ENCODE measurements around the gene B4GALT5.

Gene B4GALT5

DNA sequence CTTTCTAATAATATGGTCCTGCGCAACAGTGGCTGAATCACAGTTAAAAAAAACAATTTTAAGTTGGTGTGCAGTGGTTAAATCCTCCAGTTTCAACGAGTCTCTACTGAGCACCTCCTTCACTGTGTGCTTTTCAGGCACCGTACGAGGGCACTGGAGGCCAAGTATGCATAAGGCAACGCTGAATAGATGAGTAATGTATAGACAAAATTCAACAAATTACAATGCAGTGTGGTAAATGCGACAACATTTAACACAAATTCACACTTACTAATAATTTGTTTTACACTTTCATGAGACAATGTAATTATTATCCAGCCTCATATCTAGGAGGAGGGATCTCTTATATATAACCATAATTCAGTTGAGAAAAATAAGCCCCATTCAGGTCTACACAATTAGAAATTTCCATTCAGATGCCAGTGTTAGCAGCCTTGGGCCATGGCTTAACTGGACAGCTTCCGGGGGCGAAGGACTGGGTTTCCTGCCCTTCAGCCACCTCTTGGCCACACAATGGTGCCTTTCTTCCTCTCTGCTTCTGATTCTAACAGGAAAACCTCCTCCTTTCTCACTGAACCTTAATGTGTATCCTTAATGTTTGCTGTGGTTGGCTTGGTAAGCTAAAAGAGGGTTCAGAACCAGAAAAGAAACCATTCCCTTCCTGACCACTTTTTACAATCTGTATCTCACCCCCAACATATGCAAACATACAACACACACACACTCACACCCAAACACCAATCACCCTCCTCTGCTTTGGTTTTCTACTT lies 51.9 kb downstream of the B4GALT5 start:
- H3K27ac ChIP-seq (ENCODE audit: low read depth, low read length): no peak overlapping the region

DNA sequence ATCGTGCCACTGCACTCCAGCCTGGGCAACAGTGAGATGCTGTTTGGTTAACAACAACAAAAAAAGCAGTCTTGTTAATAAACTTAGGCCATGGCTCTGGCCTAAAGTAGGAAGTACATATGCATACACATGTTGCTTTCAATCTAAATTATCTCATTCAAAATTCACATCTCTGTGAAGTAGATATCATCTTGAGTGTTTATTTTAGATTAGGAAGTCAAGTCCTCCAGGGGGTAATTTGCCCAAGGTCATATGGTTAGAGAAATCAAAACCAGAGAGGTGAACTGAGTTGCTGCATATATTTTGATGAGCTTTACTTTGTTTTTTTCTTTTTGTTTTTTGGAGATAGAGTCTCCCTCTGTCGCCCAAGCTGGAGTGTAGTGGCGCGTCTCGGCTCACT lies 52.8 kb downstream of the B4GALT5 start:
- Histone ChIP-seq H3K9ac (ENCODE audit: low read length in 5 of 5) (no peak overlapping the region), H3K4me3 (ENCODE audit: low read depth in 1 of 5, low read length in 5 of 5) (no peak overlapping the region), H3K9me3 (ENCODE audit: control insufficient read depth in 5 of 5, low read length in 5 of 5) (no peaks in the 10 kb centered on the region), H3K36me3 (ENCODE audit: control insufficient read depth in 5 of 5, insufficient read depth in 5 of 5, low read length in 5 of 5) (peaks cover 0 to 5% (median 3%) of the 10 kb centered on the region in 5 donors), H3K27ac (ENCODE audit: low read depth, low read length) (no peak overlapping the region), H3K4me1 (ENCODE audit: control insufficient read depth in 5 of 5, insufficient read depth in 5 of 5, low read length in 5 of 5) (peaks cover 0 to 47% (median 31%) of the 10 kb centered on the region in 5 donors), H3K27me3 (ENCODE audit: control insufficient read depth in 5 of 5, insufficient read depth in 4 of 5, low read length in 5 of 5) (no peaks in the 10 kb centered on the region)

More for the DNA sequence above, 51.9 kb downstream of the B4GALT5 start:
- no peaks in the 10 kb centered on the region for H3K9me3 ChIP-seq (ENCODE audit: control insufficient read depth in 5 of 5, low read length in 5 of 5)
- H3K4me3 ChIP-seq (ENCODE audit: low read depth in 1 of 5, low read length in 5 of 5): no peak overlapping the region
- H3K9ac ChIP-seq (ENCODE audit: low read length in 5 of 5): no peak overlapping the region
- peaks cover 0 to 39% (median 28%) of the 10 kb centered on the region in 5 donors for H3K4me1 ChIP-seq (ENCODE audit: control insufficient read depth in 5 of 5, insufficient read depth in 5 of 5, low read length in 5 of 5)
- no peaks in the 10 kb centered on the region for H3K36me3 ChIP-seq (ENCODE audit: control insufficient read depth in 5 of 5, insufficient read depth in 5 of 5, low read length in 5 of 5)
- H3K27me3 ChIP-seq (ENCODE audit: control insufficient read depth in 5 of 5, insufficient read depth in 4 of 5, low read length in 5 of 5): no peaks in the 10 kb centered on the region

DNA sequence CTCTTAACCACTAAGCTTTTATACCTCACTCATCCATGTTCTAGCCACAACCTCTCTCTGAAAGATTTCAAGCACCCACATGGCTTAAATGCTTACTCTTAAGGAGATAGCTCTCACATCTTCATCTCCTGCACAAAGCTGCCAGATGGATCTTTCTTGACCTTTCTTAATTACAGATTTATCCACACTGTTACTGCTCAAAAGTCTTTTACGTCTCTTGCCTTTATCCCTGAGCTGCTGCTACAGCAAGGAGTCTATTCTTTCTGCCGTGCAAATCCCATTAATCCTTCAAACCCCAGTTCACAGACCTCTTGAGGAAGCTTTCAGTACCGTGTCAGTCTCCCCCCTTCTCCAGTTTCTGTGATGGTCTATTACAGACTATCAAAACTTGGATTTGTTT lies 54.6 kb downstream of the B4GALT5 start:
- Histone ChIP-seq H3K9ac (ENCODE audit: low read length in 5 of 5) (no peak overlapping the region), H3K36me3 (ENCODE audit: control insufficient read depth in 5 of 5, insufficient read depth in 5 of 5, low read length in 5 of 5) (peaks cover 5 to 15% (median 11%) of the 10 kb centered on the region in 5 donors), H3K27ac (ENCODE audit: low read depth, low read length) (no peak overlapping the region), H3K4me1 (ENCODE audit: control insufficient read depth in 5 of 5, insufficient read depth in 5 of 5, low read length in 5 of 5) (peaks cover 0 to 49% (median 33%) of the 10 kb centered on the region in 5 donors), H3K9me3 (ENCODE audit: control insufficient read depth in 5 of 5, low read length in 5 of 5) (no peaks in the 10 kb centered on the region), H3K27me3 (ENCODE audit: control insufficient read depth in 5 of 5, insufficient read depth in 4 of 5, low read length in 5 of 5) (no peaks in the 10 kb centered on the region), H3K4me3 (ENCODE audit: low read depth in 1 of 5, low read length in 5 of 5) (no peak overlapping the region)

DNA sequence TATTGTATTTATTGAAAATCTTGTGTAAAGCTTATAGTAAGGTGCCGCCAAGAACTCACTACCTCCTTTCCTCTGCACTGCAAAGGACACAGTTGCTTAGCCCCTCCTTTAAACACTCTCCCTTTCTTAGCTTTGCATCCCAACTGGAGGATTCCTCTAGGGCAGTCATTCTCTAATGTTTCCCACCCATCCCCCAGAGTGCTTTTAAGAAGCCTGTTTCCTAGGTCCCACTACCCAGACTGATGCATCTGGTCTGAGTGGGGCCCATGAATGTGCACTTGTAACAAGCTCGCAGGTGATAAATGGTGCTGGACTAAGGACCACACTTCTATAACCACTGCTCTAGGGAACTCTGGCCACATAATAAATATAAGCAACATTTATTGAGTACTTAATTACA lies 55.2 kb downstream of the B4GALT5 start:
- Histone ChIP-seq H3K4me1 (ENCODE audit: control insufficient read depth in 5 of 5, insufficient read depth in 5 of 5, low read length in 5 of 5) (peaks cover 0 to 49% (median 33%) of the 10 kb centered on the region in 5 donors), H3K9me3 (ENCODE audit: control insufficient read depth in 5 of 5, low read length in 5 of 5) (no peaks in the 10 kb centered on the region), H3K36me3 (ENCODE audit: control insufficient read depth in 5 of 5, insufficient read depth in 5 of 5, low read length in 5 of 5) (peaks cover 6 to 20% (median 15%) of the 10 kb centered on the region in 5 donors), H3K27me3 (ENCODE audit: control insufficient read depth in 5 of 5, insufficient read depth in 4 of 5, low read length in 5 of 5) (no peaks in the 10 kb centered on the region), H3K9ac (ENCODE audit: low read length in 5 of 5) (no peak overlapping the region), H3K27ac (ENCODE audit: low read depth, low read length) (no peak overlapping the region), H3K4me3 (ENCODE audit: low read depth in 1 of 5, low read length in 5 of 5) (no peak overlapping the region)

DNA sequence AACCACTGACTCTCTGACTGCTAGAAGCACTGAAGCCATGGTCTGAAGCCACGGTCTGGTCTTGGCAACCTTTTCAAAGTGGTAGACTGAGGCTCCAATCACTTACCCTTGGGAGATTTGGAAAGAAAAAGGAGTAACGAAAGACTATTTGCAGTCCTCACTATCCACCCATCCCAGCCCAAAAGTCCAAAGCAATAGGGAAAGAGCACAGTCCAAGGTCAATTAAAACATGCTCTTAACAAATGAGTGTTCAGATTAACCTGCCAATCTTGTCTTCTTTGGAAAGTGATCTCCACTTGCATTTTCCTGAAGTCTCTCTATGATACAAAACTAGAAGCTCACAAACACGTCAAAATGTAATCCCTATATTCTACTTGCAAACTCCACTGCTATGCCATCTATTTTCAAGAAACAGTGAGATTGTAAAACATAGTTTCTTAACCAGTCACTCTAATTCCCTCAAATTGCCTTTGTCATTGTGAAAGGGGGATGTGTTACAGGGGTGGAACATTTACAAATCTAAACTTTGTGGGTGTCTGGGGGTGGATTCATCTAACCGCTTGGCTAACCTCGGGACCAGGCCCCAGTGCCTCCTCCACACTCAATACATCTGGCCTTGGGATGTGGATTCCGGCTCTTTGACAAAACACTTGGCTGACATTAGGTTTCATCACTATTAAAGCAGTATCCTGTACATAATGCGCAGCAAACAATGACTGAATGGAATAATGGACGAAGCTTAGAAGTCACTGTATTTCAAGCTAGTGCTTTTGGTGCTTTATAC lies 56.4 kb downstream of the B4GALT5 start:
- peaks cover 16 to 31% (median 27%) of the 10 kb centered on the region in 5 donors for H3K36me3 ChIP-seq (ENCODE audit: control insufficient read depth in 5 of 5, insufficient read depth in 5 of 5, low read length in 5 of 5)
- no peaks in the 10 kb centered on the region for H3K27me3 ChIP-seq (ENCODE audit: control insufficient read depth in 5 of 5, insufficient read depth in 4 of 5, low read length in 5 of 5)
- H3K27ac ChIP-seq (ENCODE audit: low read depth, low read length): peak overlapping the region; percentile 56
- H3K9ac ChIP-seq (ENCODE audit: low read length in 5 of 5): no peak overlapping the region
- no peaks in the 10 kb centered on the region for H3K9me3 ChIP-seq (ENCODE audit: control insufficient read depth in 5 of 5, low read length in 5 of 5)
- peaks cover 0 to 49% (median 30%) of the 10 kb centered on the region in 5 donors for H3K4me1 ChIP-seq (ENCODE audit: control insufficient read depth in 5 of 5, insufficient read depth in 5 of 5, low read length in 5 of 5)
- H3K4me3 ChIP-seq (ENCODE audit: low read depth in 1 of 5, low read length in 5 of 5): no peak overlapping the region

DNA sequence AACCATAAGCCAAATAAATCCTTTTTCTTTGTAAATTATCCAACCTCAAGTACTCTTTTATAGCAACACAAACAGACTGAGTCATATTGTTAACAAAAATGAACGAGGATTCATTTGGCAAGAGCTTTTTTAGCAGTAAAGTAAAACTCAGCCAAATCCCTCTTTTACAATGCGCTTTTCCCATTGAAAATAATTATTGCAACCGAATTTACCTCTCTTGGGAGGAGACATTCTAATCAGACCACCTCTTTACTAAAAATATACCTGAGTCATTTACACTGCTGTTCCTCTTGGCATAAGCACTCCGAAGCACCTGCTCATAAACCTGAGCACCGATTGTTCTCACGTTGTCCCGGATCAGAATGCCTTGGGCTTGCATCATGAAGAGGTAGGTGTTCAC lies 57.4 kb downstream of the B4GALT5 start:
- H3K9ac ChIP-seq (ENCODE audit: low read length in 5 of 5): no peak overlapping the region
- no peak overlapping the region for H3K4me3 ChIP-seq (ENCODE audit: low read depth in 1 of 5, low read length in 5 of 5)
- peaks cover 18 to 39% (median 31%) of the 10 kb centered on the region in 5 donors for H3K36me3 ChIP-seq (ENCODE audit: control insufficient read depth in 5 of 5, insufficient read depth in 5 of 5, low read length in 5 of 5)
- H3K27ac ChIP-seq (ENCODE audit: low read depth, low read length): peak overlapping the region; percentile 56
- H3K27me3 ChIP-seq (ENCODE audit: control insufficient read depth in 5 of 5, insufficient read depth in 4 of 5, low read length in 5 of 5): no peaks in the 10 kb centered on the region
- no peaks in the 10 kb centered on the region for H3K9me3 ChIP-seq (ENCODE audit: control insufficient read depth in 5 of 5, low read length in 5 of 5)
- H3K4me1 ChIP-seq (ENCODE audit: control insufficient read depth in 5 of 5, insufficient read depth in 5 of 5, low read length in 5 of 5): peaks cover 0 to 42% (median 26%) of the 10 kb centered on the region in 5 donors

DNA sequence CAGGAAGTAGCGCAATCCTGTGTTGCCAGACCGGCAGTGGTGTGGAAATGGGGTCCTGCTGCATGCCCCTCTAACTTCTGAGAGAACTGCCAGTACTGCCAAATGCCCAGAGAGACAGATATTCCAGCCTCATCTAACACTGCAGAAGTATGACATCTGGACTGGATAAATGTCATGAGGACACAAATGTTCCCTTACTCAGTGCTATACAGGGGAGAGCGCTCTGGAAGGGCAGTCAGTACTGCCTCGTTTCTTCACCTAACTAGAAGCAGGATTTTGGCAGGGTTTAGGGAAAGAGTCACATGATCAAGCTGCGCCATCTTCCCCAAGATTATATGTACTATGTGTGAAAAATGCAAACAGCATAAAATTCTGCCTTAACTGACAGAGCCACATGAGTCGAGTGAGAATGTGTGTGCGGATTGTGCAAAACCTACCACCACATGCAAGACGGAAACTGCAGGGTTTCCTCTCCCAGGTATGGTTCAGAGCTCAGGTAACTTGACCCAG lies 59.7 kb downstream of the B4GALT5 start:
- Histone ChIP-seq H3K9me3 (ENCODE audit: control insufficient read depth in 5 of 5, low read length in 5 of 5) (no peaks in the 10 kb centered on the region), H3K27ac (ENCODE audit: low read depth, low read length) (no peak overlapping the region), H3K4me1 (ENCODE audit: control insufficient read depth in 5 of 5, insufficient read depth in 5 of 5, low read length in 5 of 5) (peaks cover 0 to 30% (median 25%) of the 10 kb centered on the region in 5 donors), H3K9ac (ENCODE audit: low read length in 5 of 5) (no peak overlapping the region), H3K27me3 (ENCODE audit: control insufficient read depth in 5 of 5, insufficient read depth in 4 of 5, low read length in 5 of 5) (no peaks in the 10 kb centered on the region), H3K36me3 (ENCODE audit: control insufficient read depth in 5 of 5, insufficient read depth in 5 of 5, low read length in 5 of 5) (peaks cover 18 to 43% (median 33%) of the 10 kb centered on the region in 5 donors), H3K4me3 (ENCODE audit: low read depth in 1 of 5, low read length in 5 of 5) (no peak overlapping the region)

DNA sequence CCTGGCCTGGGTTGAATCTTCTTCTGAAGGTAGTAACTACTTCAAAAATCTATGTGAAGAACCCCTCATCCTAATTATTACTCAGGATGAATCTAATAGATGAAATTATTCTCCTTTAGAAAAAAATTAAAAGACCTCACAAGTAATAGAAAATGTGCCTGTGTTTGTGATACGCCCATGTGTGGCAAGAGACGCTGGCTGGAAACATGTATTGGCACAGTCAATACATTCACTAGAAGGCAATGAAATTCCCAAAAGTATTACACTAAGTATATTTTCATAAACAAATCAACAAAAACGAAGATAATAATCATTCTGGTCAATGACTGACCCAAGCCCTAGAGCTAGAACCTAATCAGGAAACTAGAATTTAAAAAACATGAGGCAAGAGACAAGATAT lies 64.0 kb downstream of the B4GALT5 start:
- Histone ChIP-seq H3K27me3 (ENCODE audit: control insufficient read depth in 5 of 5, insufficient read depth in 4 of 5, low read length in 5 of 5) (no peaks in the 10 kb centered on the region), H3K9me3 (ENCODE audit: control insufficient read depth in 5 of 5, low read length in 5 of 5) (no peaks in the 10 kb centered on the region), H3K4me3 (ENCODE audit: low read depth in 1 of 5, low read length in 5 of 5) (no peak overlapping the region), H3K9ac (ENCODE audit: low read length in 5 of 5) (no peak overlapping the region), H3K27ac (ENCODE audit: low read depth, low read length) (peak overlapping the region; percentile 30), H3K36me3 (ENCODE audit: control insufficient read depth in 5 of 5, insufficient read depth in 5 of 5, low read length in 5 of 5) (peaks cover 29 to 70% (median 58%) of the 10 kb centered on the region in 5 donors), H3K4me1 (ENCODE audit: control insufficient read depth in 5 of 5, insufficient read depth in 5 of 5, low read length in 5 of 5) (peaks cover 0 to 8% (median 0%) of the 10 kb centered on the region in 5 donors)

DNA sequence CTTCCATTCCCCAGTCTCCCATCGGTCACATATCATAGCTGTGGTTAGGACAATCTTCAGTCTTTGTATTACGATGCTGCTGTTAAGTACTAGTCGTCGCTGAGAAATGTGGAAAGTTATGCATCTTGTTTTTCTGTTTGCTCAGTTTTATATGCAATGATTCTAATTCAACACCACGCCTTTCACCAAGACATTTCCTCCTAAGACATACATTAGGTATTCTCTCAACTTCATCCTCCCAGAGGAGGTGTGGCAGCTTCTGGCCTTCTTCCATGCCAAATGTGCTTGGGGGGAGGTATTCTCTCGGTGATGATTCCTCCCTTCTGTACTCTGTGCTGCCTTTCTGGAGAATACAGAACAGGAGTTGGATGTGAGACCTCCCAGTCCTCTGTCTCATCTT lies 66.1 kb downstream of the B4GALT5 start:
- no peak overlapping the region for H3K4me3 ChIP-seq (ENCODE audit: low read depth in 1 of 5, low read length in 5 of 5)
- H3K36me3 ChIP-seq (ENCODE audit: control insufficient read depth in 5 of 5, insufficient read depth in 5 of 5, low read length in 5 of 5): peaks cover 25 to 69% (median 56%) of the 10 kb centered on the region in 5 donors
- peaks cover 0 to 8% (median 0%) of the 10 kb centered on the region in 5 donors for H3K4me1 ChIP-seq (ENCODE audit: control insufficient read depth in 5 of 5, insufficient read depth in 5 of 5, low read length in 5 of 5)
- H3K27me3 ChIP-seq (ENCODE audit: control insufficient read depth in 5 of 5, insufficient read depth in 4 of 5, low read length in 5 of 5): no peaks in the 10 kb centered on the region
- no peak overlapping the region for H3K9ac ChIP-seq (ENCODE audit: low read length in 5 of 5)
- H3K9me3 ChIP-seq (ENCODE audit: control insufficient read depth in 5 of 5, low read length in 5 of 5): no peaks in the 10 kb centered on the region
- no peak overlapping the region for H3K27ac ChIP-seq (ENCODE audit: low read depth, low read length)

DNA sequence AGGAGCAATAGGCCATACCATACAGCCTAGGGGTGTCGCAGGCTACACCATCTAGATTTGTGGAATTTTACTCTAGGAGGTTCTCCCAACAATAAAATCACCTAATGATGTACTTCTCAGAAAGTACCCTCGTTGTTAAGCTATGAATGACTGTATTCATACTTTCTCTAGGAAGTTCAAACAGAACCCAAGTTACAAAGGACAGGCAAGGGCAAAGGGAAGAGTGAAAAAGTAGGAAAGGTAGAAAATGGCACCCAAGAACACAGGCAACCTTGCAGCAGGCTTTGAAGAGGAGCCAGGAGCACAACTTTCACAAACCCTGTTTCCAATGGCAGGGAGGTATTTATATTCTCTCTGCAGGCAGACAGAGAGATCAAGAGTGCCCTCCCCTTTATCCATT lies 67.2 kb downstream of the B4GALT5 start:
- no peak overlapping the region for H3K9ac ChIP-seq (ENCODE audit: low read length in 5 of 5)
- H3K4me1 ChIP-seq (ENCODE audit: control insufficient read depth in 5 of 5, insufficient read depth in 5 of 5, low read length in 5 of 5): peaks cover 0 to 8% (median 0%) of the 10 kb centered on the region in 5 donors
- no peak overlapping the region for H3K27ac ChIP-seq (ENCODE audit: low read depth, low read length)
- no peaks in the 10 kb centered on the region for H3K9me3 ChIP-seq (ENCODE audit: control insufficient read depth in 5 of 5, low read length in 5 of 5)
- no peaks in the 10 kb centered on the region for H3K27me3 ChIP-seq (ENCODE audit: control insufficient read depth in 5 of 5, insufficient read depth in 4 of 5, low read length in 5 of 5)
- no peak overlapping the region for H3K4me3 ChIP-seq (ENCODE audit: low read depth in 1 of 5, low read length in 5 of 5)
- H3K36me3 ChIP-seq (ENCODE audit: control insufficient read depth in 5 of 5, insufficient read depth in 5 of 5, low read length in 5 of 5): peaks cover 25 to 69% (median 60%) of the 10 kb centered on the region in 5 donors
